HepG2 (cell line): ENCODE results near the gene DLG2. TPM values are rescaled to one million over a fixed set of nuclear protein-coding genes. Genes with fewer than 3 reads are reported as not detected.

Experiments
- ARID2 ChIP-seq: sonication (generic); formaldehyde crosslinking; IDR thresholded peaks from 2 replicates; pipeline ENCODE4 v1.8.1; 2022; ENCODE audit warnings: mild to moderate bottlenecking, missing genetic modification reagents, borderline replicate concordance
- ATF7-NPFF ChIP-seq: sonication (generic); formaldehyde crosslinking; IDR thresholded peaks from 2 replicates; pipeline ENCODE4 v1.8.1; 2023; ENCODE audit warnings: mild to moderate bottlenecking, low read depth, missing genetic modification reagents, moderate library complexity
- GATAD2A ChIP-seq: IDR thresholded peaks from 2 replicates; pipeline ENCODE4 v1.6.1; 2016
- HOXA5 ChIP-seq: sonication (generic); formaldehyde crosslinking; IDR thresholded peaks from 2 replicates; pipeline ENCODE4 v1.4.0; 2020; ENCODE audit warnings: missing genetic modification reagents
- IKZF5 ChIP-seq: IDR thresholded peaks from 2 replicates; pipeline ENCODE4 v1.6.1; 2018; ENCODE audit warnings: missing genetic modification reagents, mild to moderate bottlenecking, missing compliant biosample characterization
- MED13 ChIP-seq: sonication (generic); formaldehyde crosslinking; IDR thresholded peaks from 2 replicates; pipeline ENCODE4 v1.5.0; 2020; ENCODE audit warnings: missing genetic modification reagents
- MTERF4 ChIP-seq: sonication (generic); formaldehyde crosslinking; IDR thresholded peaks from 2 replicates; pipeline ENCODE4 v1.8.0; 2023; ENCODE audit warnings: mild to moderate bottlenecking, missing genetic modification reagents
- MXD4 ChIP-seq: IDR thresholded peaks from 2 replicates; pipeline ENCODE4 v1.6.1; 2016; ENCODE audit warnings: mild to moderate bottlenecking, missing biosample characterization, missing genetic modification reagents
- SIX4 ChIP-seq: sonication (generic); formaldehyde crosslinking; IDR thresholded peaks from 2 replicates; pipeline ENCODE4 v1.4.0; 2020; ENCODE audit warnings: missing genetic modification reagents
- TCF7 ChIP-seq: sonication (generic); IDR thresholded peaks from 2 replicates; pipeline ENCODE4 v1.6.1; 2016; ENCODE audit warnings: antibody characterized with exemption, low read depth
- THAP7 ChIP-seq: sonication (generic); formaldehyde crosslinking; IDR thresholded peaks from 2 replicates; pipeline ENCODE4 v1.8.1; 2023; ENCODE audit warnings: mild to moderate bottlenecking, missing genetic modification reagents
- ZBTB25 ChIP-seq: IDR thresholded peaks from 2 replicates; pipeline ENCODE4 v1.6.1; 2018; ENCODE audit warnings: missing genetic modification reagents
- ZFY ChIP-seq: sonication (generic); formaldehyde crosslinking; IDR thresholded peaks from 2 replicates; pipeline ENCODE4 v1.4.0; 2020; ENCODE audit warnings: missing genetic modification reagents
- ZFYVE20 ChIP-seq: sonication (generic); formaldehyde crosslinking; IDR thresholded peaks from 2 replicates; pipeline ENCODE4 v1.8.0; 2023; ENCODE audit warnings: low read depth, mild to moderate bottlenecking, moderate library complexity, missing genetic modification reagents, borderline replicate concordance
- ZMAT3 ChIP-seq: sonication (generic); formaldehyde crosslinking; conservative IDR thresholded peaks from 2 replicates; pipeline ENCODE4 v1.7.0; 2021; ENCODE audit warnings: missing genetic modification reagents
- ZNF224 ChIP-seq: sonication (generic); formaldehyde crosslinking; IDR thresholded peaks from 2 replicates; pipeline ENCODE4 v1.5.0; 2020; ENCODE audit warnings: mild to moderate bottlenecking, missing genetic modification reagents
- ZNF331 ChIP-seq: sonication (generic); formaldehyde crosslinking; IDR thresholded peaks from 2 replicates; pipeline ENCODE4 v1.4.0; 2020; ENCODE audit warnings: missing genetic modification reagents
- ZNF367 ChIP-seq: sonication (generic); formaldehyde crosslinking; IDR thresholded peaks from 2 replicates; pipeline ENCODE4 v1.4.0; 2020; ENCODE audit warnings: missing genetic modification reagents, borderline replicate concordance
- ZNF616 ChIP-seq: sonication (generic); formaldehyde crosslinking; IDR thresholded peaks from 2 replicates; pipeline ENCODE4 v1.5.0; 2020; ENCODE audit warnings: low read depth, mild to moderate bottlenecking, missing genetic modification reagents
- ZNF766 ChIP-seq: sonication (generic); formaldehyde crosslinking; IDR thresholded peaks from 2 replicates; pipeline ENCODE4 v1.5.0; 2020; ENCODE audit warnings: missing genetic modification reagents, borderline replicate concordance
- ZNF800 ChIP-seq: sonication (generic); formaldehyde crosslinking; IDR thresholded peaks from 2 replicates; pipeline ENCODE4 v1.4.0; 2020; ENCODE audit warnings: missing genetic modification reagents
- polyA plus RNA-seq, 8 experiments: library from polyadenylated mRNA; depleted of rRNA in 3 of 8; stranded (reverse) in 7 of 8; unstranded in 1 of 8; fragments of >200 nt; fragmentation: Illumina TruSeq in 4 of 8; extraction: Trizol in 4 of 8; gene quantifications; 2 replicates each; pipeline versions ENCODE4 v1.2.1 to v1.2.3, GENCODE V29; 2011 to 2016; ENCODE audit warnings: low read depth in 4 of 8, missing spikeins in 1 of 8, mixed read lengths in 1 of 8; ENCODE audit not compliant: insufficient read depth in 1 of 8
- total RNA-seq, 5 experiments: library from RNA; depleted of rRNA; stranded (reverse); fragments of >200 nt; fragmentation: Illumina TruSeq; extraction: Trizol; gene quantifications; 2 replicates each; pipeline ENCODE4 v1.2.3, GENCODE V29; 2016; ENCODE audit warnings: low read depth in 1 of 5

DLG2 gene
- total and polyA plus RNA-seq, 2 of the 13 experiments (the other 11 are each of a cell fraction or from before 2014, with no cell fraction given): 0.46 to 1.0 TPM

- no peak for TF ChIP-seq ZNF800 (CRISPR knock-in tag)
- peak; percentile 53 for TF ChIP-seq ZNF331 (CRISPR knock-in tag)
- TF ChIP-seq MED13: no peak
- TF ChIP-seq ZFYVE20 (CRISPR knock-in tag): no peak
- 0 out of 2 replicates have a peak, but pooled peaks have one; percentile 44 for TF ChIP-seq MTERF4
- peak; percentile 60; the same call in 1 of the 2 replicates for TF ChIP-seq ZBTB25 (CRISPR knock-in tag)
- TF ChIP-seq HOXA5: peak; percentile 83
- TF ChIP-seq IKZF5 (CRISPR knock-in tag): peak; percentile 35; the same call in 1 of the 2 replicates
- peak; percentile 16; the same call in 1 of the 2 replicates for TF ChIP-seq SIX4 (CRISPR knock-in tag)
- no peak for TF ChIP-seq TCF7
- TF ChIP-seq ZNF766 (CRISPR knock-in tag): peak; percentile 35; the same call in 1 of the 2 replicates
- TF ChIP-seq ZMAT3 (CRISPR knock-in tag): peak; percentile 87
- peak; percentile 82; the same call in 1 of the 2 replicates for TF ChIP-seq ZFY (CRISPR knock-in tag)
- TF ChIP-seq ATF7-NPFF: peak; percentile 70
- TF ChIP-seq MXD4: peak; percentile 69; the same call in 1 of the 2 replicates
- TF ChIP-seq ZNF367 (CRISPR knock-in tag): no peak
- TF ChIP-seq GATAD2A (CRISPR knock-in tag): 0 out of 2 replicates have a peak, but pooled peaks have one; percentile 28
- TF ChIP-seq THAP7: peak; percentile 76; the same call in 1 of the 2 replicates
- TF ChIP-seq ZNF224: no peak
- 0 out of 2 replicates have a peak, but pooled peaks have one; percentile 35 for TF ChIP-seq ZNF616 (CRISPR knock-in tag)
- TF ChIP-seq ARID2 (CRISPR knock-in tag): peak; percentile 59; the same call in 1 of the 2 replicates
These were observed 20.6 kb upstream of the DLG2 start, which contains the start of gene TMEM126A (continued) for GRCh38 chr11:85647604-85648299.
